HuH-7.5 (cell line): ENCODE results near the gene AGBL4.

Experiments used
- DNase-seq: peaks from one replicate; pipeline ENCODE4 v3.0.0; 2011; ENCODE audit warnings: low spot score

Gene AGBL4

GRCh38 chr1:48649880-48650279 lies 1373.9 kb downstream of the AGBL4 start:
- DNase-seq: no peak

- no peak for DNase-seq
These were observed 1377.9 kb downstream of the AGBL4 start for GRCh38 chr1:48645883-48646282.

- DNase-seq: no peak
These were observed 1378.7 kb downstream of the AGBL4 start for GRCh38 chr1:48644905-48645605.

- DNase-seq: no peak
These were observed 1379.4 kb downstream of the AGBL4 start for GRCh38 chr1:48644190-48644900.

GRCh38 chr1:48643193-48643592 lies 1380.6 kb downstream of the AGBL4 start:
- DNase-seq: no peak

GRCh38 chr1:48640836-48641492 lies 1382.8 kb downstream of the AGBL4 start:
- DNase-seq: no peak

GRCh38 chr1:48629867-48630266 lies 1393.9 kb downstream of the AGBL4 start:
- no peak for DNase-seq

GRCh38 chr1:48627486-48627885 lies 1396.3 kb downstream of the AGBL4 start:
- DNase-seq: no peak

- no peak for DNase-seq
These were observed 1404.2 kb downstream of the AGBL4 start for GRCh38 chr1:48619539-48619938.

GRCh38 chr1:48617252-48617651 lies 1406.5 kb downstream of the AGBL4 start:
- no peak for DNase-seq

GRCh38 chr1:48616710-48617109 lies 1407.0 kb downstream of the AGBL4 start:
- DNase-seq: no peak

GRCh38 chr1:48611841-48612240 lies 1411.9 kb downstream of the AGBL4 start:
- no peak for DNase-seq

GRCh38 chr1:48610628-48611542 lies 1412.9 kb downstream of the AGBL4 start:
- no peak for DNase-seq

GRCh38 chr1:48608882-48609281 lies 1414.9 kb downstream of the AGBL4 start:
- no peak for DNase-seq

- DNase-seq: no peak
These were observed 1420.5 kb downstream of the AGBL4 start for GRCh38 chr1:48603222-48603621.

- DNase-seq: no peak
These were observed 1421.4 kb downstream of the AGBL4 start for GRCh38 chr1:48602349-48602748.

- DNase-seq: no peak
These were observed 1423.6 kb downstream of the AGBL4 start for GRCh38 chr1:48600182-48600581.

- no peak for DNase-seq
These were observed 1426.1 kb downstream of the AGBL4 start for GRCh38 chr1:48597663-48598062.

GRCh38 chr1:48596046-48596445 lies 1427.7 kb downstream of the AGBL4 start:
- no peak for DNase-seq

- DNase-seq: no peak
These were observed 1428.1 kb downstream of the AGBL4 start for GRCh38 chr1:48595613-48596012.

- no peak for DNase-seq
These were observed 1431.4 kb downstream of the AGBL4 start for GRCh38 chr1:48592330-48592729.

- no peak for DNase-seq
These were observed 1432.6 kb downstream of the AGBL4 start for GRCh38 chr1:48591181-48591580.
